HG03097 (cell line): ENCODE measurements around the gene SOX9.
"Not testable (repeated sequence)": the region's sequence is repeated elsewhere in the genome, so short reads cannot be mapped to it uniquely, and the experiment has no call there.

Experiments used
- ATAC-seq: cut with Tn5 transposase; IDR thresholded peaks from one replicate; pipeline ENCODE4 v1.9.1; 2021; ENCODE audit not compliant: unreplicated experiment, low FRiP score

SOX9 gene

DNA sequence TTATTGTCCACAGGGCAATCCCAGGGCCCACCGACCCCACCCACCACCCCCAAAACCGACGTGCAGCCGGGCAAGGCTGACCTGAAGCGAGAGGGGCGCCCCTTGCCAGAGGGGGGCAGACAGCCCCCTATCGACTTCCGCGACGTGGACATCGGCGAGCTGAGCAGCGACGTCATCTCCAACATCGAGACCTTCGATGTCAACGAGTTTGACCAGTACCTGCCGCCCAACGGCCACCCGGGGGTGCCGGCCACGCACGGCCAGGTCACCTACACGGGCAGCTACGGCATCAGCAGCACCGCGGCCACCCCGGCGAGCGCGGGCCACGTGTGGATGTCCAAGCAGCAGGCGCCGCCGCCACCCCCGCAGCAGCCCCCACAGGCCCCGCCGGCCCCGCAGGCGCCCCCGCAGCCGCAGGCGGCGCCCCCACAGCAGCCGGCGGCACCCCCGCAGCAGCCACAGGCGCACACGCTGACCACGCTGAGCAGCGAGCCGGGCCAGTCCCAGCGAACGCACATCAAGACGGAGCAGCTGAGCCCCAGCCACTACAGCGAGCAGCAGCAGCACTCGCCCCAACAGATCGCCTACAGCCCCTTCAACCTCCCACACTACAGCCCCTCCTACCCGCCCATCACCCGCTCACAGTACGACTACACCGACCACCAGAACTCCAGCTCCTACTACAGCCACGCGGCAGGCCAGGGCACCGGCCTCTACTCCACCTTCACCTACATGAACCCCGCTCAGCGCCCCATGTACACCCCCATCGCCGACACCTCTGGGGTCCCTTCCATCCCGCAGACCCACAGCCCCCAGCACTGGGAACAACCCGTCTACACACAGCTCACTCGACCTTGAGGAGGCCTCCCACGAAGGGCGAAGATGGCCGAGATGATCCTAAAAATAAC lies 3.0 kb downstream of the SOX9 start:
- ATAC-seq = no peak

DNA sequence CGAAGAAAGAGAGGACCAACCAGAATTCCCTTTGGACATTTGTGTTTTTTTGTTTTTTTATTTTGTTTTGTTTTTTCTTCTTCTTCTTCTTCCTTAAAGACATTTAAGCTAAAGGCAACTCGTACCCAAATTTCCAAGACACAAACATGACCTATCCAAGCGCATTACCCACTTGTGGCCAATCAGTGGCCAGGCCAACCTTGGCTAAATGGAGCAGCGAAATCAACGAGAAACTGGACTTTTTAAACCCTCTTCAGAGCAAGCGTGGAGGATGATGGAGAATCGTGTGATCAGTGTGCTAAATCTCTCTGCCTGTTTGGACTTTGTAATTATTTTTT lies 3.6 kb downstream of the SOX9 start:
- no peak for ATAC-seq

DNA sequence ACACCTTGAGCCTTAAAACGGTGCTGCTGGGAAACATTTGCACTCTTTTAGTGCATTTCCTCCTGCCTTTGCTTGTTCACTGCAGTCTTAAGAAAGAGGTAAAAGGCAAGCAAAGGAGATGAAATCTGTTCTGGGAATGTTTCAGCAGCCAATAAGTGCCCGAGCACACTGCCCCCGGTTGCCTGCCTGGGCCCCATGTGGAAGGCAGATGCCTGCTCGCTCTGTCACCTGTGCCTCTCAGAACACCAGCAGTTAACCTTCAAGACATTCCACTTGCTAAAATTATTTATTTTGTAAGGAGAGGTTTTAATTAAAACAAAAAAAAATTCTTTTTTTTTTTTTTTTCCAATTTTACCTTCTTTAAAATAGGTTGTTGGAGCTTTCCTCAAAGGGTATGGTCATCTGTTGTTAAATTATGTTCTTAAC lies 4.4 kb downstream of the SOX9 start:
- no peak for ATAC-seq

DNA sequence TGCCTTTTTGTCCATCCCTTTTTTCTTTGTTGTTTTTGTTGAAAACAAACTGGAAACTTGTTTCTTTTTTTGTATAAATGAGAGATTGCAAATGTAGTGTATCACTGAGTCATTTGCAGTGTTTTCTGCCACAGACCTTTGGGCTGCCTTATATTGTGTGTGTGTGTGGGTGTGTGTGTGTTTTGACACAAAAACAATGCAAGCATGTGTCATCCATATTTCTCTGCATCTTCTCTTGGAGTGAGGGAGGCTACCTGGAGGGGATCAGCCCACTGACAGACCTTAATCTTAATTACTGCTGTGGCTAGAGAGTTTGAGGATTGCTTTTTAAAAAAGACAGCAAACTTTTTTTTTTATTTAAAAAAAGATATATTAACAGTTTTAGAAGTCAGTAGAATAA lies 4.9 kb downstream of the SOX9 start:
- ATAC-seq = no peak

DNA sequence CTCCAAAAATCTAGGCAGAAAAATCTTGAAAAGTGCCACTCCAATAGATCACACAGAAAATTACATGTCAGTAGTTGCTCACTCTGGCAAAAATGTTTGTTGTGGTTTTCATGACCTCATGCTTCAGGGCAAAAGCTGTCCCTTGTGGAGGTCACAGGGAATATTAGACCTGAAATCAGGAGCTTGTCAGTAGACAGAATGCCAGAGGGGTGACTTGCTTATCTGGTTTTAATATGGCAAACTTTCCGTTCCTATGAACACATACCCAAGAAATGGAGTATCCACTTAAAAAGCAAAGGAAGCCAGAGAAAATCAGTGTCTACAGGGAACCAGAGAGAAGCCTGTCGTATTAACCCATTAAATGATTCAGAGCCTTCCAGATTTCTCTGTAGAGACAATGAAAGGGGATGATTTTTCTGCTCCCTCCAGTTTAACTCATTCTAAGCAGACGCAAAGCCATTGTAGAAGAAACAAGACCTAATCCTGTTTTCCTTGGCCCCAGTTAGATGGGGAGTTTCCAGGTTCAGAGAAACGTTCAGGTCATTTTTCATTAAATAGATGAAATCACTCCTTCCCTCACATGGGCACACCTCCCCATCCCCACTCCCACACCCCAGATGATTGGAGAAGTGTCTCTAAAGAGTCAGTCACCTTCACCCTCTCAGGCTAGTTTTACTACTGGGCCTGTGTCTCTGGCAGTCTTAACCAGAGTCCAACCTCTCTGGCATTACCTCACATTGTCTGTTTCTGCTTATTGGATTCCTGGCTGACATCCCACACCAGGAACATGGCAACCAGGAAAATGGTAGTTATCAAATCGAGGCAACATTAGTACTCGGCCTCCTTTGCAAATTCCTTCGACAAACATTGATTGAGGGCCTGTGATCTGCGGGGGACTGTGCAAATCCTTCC lies 6.0 kb downstream of the SOX9 start:
- no peak for ATAC-seq

DNA sequence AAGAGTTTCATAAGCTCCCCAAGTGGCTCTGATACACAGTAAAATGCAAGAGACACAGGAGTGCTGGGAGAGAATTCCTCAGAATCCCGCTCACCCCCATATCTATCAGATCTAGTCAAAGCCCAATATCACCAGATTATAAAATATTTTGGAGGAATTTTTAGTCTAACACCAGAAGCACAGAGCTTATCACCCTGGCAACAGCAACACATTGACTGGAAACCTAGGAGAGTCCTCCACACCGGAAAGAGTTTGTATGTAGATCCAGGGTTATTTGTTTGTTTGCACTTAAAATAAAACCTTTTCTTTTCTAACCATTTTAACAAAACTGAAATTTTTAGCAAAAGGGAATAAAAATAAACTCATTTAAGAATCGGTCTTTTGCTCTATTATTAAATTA lies 7.2 kb downstream of the SOX9 start:
- ATAC-seq = no peak

DNA sequence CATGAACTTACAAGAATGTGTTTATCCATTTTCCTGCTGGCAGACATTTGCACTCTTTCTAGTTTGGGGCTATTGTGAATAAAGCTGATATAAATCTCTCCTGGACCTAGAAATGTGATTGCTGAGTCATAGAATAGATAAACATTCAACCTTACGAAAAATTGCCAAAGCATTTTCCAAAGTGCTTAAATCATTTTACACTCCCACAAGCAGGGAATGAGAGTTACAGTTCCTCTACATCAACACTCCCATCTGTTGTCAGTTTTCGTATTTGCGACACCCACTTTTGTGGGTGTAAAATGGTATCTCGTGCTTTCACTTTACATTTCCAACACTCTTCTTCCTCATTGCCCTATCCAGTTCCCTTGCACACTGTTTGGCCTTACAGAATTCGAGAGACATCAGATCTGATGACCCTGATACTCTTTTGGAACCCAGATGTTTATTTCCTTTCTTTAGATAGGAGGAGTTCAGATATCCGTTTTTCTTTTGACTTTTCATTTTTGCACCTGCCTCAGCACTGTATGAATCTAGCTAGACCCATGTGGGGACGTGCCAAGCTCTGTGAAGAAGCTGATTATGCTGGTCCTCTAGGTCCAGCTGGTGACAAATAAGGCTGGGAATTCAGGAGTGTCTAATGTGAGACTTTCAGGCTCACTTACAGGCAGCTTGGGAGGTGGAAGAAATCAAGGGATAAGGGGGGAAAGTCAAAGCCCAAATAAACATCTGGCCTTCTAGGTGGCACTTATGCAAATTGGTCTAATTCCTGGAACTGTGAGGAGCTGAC lies 14.0 kb downstream of the SOX9 start:
- ATAC-seq = no peak

DNA sequence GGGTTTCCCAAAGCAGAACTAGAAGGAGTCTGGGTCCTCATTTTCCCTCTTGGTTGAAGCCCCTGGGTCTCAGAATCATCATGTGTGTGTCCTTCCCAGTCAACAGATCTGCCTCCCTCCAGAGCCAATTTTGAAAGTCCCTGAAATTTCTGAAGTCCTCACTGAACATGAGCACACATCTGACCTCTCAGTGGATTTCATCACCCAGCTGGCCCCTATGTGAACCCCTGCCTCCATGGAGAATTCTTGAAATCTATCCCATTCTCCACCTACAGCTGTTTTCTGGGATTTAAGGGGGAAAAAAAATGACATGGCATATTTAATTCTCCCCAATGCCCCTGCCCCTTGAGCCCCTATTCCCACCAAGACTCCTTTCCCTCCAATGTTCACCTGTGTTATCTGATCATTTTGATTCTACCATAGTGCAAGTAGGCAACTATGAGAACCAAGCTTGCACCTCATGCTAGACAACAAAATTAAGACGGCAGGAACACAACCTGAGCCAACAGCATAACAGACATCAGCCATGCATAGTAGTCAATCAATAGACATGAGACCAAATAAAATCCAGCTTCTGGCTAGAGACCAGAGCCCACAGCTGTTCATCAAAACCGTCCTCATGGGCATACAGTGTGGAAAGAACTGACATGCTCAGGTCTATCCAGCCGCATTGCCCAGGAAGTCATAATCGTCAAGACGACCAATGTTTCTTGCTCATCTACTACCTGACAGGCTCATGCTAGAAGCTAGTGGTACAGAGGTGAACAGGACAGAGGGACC lies 14.9 kb downstream of the SOX9 start:
- ATAC-seq = no peak

DNA sequence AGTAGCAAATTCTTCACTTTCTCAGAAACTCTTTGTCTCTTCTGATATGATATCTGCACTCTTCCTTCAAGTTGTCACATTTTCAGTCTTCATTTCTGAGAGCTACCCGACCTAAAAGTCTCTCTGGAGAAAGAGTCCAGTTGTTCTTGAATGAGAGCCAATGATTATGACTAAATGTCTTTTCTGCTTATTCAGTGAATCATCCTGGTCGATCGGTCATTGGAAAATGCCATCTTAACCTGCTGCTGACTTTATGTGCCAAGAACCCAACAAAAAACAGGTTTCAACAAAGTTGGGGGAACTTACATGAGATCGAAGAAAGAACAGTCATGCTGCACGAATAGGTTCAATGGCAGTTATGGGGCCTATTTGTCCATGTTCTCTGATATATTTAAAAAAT lies 15.9 kb downstream of the SOX9 start:
- ATAC-seq = no peak

DNA sequence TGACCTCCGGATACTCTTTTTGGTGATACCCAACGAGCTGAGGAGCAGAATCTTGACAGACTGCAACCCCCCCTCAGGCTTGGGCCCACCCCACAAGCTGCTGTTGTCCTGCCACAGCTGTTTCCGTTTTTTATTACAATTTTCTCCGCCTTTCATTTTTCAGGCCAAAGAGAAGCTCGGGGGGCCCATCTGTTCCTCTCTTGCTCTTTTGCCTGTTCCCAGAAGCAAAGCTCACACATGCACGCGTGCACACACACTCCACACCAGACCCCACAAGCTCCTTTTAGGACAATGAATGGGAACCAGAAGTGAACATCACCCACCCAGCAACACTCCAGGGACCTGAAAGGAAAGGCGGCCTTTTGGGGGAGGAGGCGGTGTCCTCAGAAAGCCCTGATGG lies 16.3 kb downstream of the SOX9 start:
- ATAC-seq = no peak

DNA sequence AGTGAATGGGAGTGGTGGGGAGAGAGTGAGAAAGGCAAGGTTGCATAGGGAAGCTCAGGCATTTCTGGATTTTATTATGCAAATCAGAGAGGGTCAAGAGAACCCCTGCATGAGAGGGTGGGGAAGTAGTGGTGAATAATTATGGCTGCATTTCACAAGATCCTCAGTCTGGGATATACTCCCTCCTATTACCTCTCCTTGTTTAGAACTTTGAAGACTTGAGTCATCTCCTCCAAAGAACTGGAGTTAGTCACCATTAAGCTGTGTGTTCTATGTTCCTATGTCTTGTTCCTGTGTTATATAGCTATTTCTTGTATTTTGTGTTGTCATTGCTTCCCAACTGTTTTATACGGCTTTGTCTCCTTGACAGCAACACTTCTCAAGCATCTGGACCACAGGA lies 18.4 kb downstream of the SOX9 start:
- ATAC-seq = no peak

DNA sequence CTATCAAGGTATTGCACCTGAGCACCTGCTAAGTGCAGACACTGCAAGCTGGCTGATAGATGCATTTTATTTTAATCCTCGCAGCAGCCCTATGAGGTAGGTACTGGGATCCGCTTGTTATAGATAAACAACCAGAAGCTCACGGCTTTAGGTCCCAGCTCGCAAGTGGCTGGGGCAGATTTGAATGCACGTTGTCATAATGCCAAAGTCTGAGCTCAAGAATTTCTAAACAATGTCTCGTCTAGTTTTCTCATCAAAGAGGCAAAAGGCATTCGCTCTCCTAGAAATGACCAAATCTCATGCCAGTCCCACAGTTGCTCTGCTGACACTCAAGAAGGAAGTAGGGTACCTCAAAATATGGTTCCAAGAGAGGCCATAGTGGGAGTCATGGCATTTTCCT lies 20.5 kb downstream of the SOX9 start:
- ATAC-seq = no peak

DNA sequence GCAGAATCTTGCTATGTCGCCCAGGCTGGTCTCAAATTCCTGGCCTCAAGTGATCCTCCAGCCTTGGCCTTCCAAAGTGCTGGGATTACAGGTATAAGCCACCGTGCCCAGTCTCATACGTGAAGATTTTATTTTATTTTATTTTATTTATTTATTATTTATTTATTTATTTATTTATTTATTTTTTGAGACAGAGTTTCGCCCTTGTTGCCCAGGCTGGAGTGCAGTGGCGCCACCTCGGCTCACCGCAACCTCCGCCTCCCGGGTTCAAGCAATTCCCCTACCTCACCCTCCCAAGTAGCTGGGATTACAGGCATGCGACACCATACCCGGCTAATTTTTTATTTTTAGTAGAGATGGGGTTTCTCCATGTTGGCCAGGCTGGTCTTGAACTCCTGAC lies 21.3 kb downstream of the SOX9 start:
- ATAC-seq = not testable (repeated sequence)

DNA sequence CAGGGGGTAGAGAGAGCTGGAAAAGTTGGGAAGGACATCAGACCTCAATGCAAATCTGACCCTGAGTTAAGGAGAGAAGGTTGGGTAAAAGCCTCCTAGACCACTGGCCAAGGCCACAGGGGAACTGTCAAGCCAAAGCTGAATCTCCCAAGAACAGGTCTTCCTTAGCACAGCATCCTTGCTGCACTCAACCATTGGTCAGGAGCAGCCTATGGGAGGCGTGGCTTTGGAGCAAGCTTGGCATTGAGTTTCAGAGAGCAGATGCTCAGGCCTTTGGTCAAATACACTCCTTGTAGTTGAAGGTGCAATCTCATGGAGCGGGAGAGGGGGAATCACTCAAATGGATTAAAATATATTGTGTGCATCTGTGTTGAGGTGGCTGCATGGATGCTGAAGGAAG lies 21.8 kb downstream of the SOX9 start:
- no peak for ATAC-seq

DNA sequence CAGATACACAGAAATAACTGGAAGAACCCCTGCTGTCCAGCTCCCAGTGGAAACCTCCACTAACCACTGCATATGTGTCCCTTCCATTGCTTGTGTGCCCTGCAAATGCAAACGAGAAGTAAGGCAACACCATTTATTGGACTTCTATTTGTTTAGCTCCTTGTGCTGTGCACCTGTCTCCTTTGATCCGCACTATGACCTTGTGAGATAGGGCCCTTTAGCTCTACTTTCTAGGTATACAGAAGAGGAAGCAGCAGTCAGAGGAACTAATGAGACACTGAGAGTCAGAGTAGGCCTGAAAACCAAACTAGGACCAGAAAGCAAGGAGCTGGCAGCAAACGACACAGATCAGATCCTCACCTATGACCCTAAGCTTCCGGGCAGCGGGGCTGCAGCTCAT lies 22.4 kb downstream of the SOX9 start:
- no peak for ATAC-seq

DNA sequence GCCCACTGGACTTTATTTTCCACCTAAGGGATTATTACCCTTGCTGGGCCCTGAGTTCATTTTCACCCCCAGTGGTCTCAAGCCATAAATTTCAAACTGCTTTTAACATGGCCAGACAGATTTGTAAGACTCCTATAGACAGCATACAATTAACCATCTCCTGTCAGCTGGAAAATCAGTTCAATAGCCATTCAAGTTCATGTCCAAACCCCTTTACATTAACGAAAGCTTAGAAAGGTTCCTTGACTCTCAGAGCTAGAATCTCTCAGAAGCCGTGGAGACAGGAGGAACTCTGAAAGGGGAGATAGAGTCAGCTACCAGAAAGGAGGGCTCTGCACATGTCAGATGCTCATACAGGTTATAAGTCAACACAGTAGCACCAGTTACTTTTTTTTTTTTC lies 23.3 kb downstream of the SOX9 start:
- no peak for ATAC-seq

DNA sequence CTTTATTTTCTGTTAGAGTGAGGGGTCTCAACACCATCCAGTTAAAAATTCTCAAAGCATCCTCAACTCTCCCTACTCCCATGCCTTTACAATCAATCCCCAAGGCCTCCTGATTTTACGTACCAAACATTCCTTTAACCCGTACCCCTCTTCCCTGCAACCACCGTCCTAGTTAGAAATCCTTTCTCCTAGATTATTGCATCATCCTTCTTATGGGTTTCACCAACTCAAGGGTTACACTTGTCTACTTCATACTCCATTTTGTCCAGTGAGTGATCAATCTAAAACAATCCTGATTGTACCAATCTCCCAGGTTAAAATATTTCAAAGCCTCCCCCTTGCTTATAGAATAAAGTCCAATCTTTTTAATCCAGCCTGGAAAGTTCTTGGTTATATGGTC lies 24.7 kb downstream of the SOX9 start:
- ATAC-seq = no peak

DNA sequence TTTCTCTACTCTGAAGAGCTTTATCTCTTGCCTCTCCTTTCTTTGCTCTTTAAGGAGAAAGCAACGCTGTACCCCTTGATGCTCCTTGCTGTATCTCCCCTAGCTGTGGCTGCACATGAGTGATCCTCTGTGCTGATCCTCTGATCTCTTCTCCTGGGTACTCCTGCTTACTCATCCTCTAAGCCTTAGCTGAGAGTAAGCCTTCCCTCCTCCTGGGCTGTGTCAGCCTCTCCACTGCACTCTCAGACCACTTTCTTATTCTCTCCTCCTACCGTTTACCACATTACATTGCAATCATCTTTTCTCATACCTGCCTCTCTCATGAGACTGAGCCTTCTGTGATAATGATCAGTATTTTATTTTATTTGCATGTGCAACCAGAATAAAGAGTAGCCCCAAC lies 25.1 kb downstream of the SOX9 start:
- no peak for ATAC-seq

DNA sequence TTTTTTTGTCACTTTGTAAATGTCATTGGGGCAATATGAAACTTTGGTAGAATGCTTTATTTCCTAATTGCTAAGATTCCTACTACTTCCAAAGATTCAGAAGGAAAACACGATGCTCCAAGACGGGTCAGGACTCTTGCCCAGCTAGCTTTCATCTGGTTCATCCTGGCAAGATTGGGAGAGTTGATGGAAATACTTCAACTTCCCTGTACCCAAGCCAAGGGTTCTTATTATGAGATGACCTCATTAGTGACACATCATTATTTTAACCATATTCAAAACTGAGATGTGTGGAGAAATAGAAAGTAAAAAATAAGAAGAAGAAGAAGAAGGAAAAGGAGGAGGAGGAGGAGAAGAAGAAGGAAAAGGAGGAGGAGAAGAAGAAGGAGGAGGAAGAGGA lies 25.6 kb downstream of the SOX9 start:
- no peak for ATAC-seq
